Neuronal stem cell (in vitro differentiated cells): Measurements from ENCODE around the gene ARHGAP32.

Experiments
- DNase-seq: peaks from one replicate; pipeline ENCODE4 v3.0.0-alpha.2; 2013; ENCODE audit warnings: low spot score
- H2AFZ ChIP-seq: one replicate; pipeline ENCODE4 v1.6.1; 2013; ENCODE audit warnings: mild to moderate bottlenecking, low read length, inconsistent platforms
- H2AK5ac ChIP-seq: 2 replicates; pipeline ENCODE4 v1.6.1; 2013; ENCODE audit warnings: low read depth, mild to moderate bottlenecking, inconsistent platforms, low read length, moderate library complexity, mixed read lengths
- H2BK120ac ChIP-seq: 2 replicates; pipeline ENCODE4 v1.6.1; 2013; ENCODE audit warnings: low read depth, mild to moderate bottlenecking, inconsistent platforms, low read length, moderate library complexity, mixed read lengths
- H2BK12ac ChIP-seq: one replicate; pipeline ENCODE4 v1.6.1; 2013; ENCODE audit warnings: low read length, inconsistent platforms
- H2BK15ac ChIP-seq: 2 replicates; pipeline ENCODE4 v1.6.1; 2013; ENCODE audit warnings: mild to moderate bottlenecking, low read length, inconsistent platforms, mixed read lengths
- H2BK5ac ChIP-seq: one replicate; pipeline ENCODE4 v1.6.1; 2013; ENCODE audit warnings: inconsistent platforms, mild to moderate bottlenecking, low read length, moderate library complexity
- H3K14ac ChIP-seq: one replicate; pipeline ENCODE4 v1.6.1; 2013; ENCODE audit warnings: low read length, inconsistent platforms
- H3K18ac ChIP-seq: 2 replicates; pipeline ENCODE4 v1.6.1; 2013; ENCODE audit warnings: low read length, inconsistent platforms
- H3K23ac ChIP-seq: 2 replicates; pipeline ENCODE4 v1.6.1; 2013; ENCODE audit warnings: low read depth, mild to moderate bottlenecking, mixed read lengths, low read length, inconsistent platforms; ENCODE audit not compliant: poor library complexity
- H3K27ac ChIP-seq: replicated peaks from 3 replicates; pipeline ENCODE4 v1.5.1; 2013; ENCODE audit warnings: low read length, inconsistent platforms
- H3K27me3 ChIP-seq, 3 experiments: 2 replicates each; pipeline ENCODE4 v1.6.1; 2013; ENCODE audit warnings: low read length in 3 of 3, mild to moderate bottlenecking in 2 of 3, inconsistent platforms in 1 of 3, low read depth in 1 of 3, mixed read lengths in 1 of 3, moderate library complexity in 1 of 3; ENCODE audit not compliant: control insufficient read depth in 3 of 3, insufficient read depth in 3 of 3
- H3K36me3 ChIP-seq, 2 donors: replicated peaks in 1 of 2; 2 replicates each; pipeline ENCODE4 v1.6.1; 2013; ENCODE audit warnings: low read length in 2 of 2; ENCODE audit not compliant: control insufficient read depth in 2 of 2, insufficient read depth in 2 of 2
- H3K4ac ChIP-seq: 2 replicates; pipeline ENCODE4 v1.6.1; 2013; ENCODE audit warnings: inconsistent platforms, mild to moderate bottlenecking, low read length, moderate library complexity
- H3K4me1 ChIP-seq, 2 donors: 1 replicate in 1 of 2; 2 replicates in 1 of 2; pipeline ENCODE4 v1.6.1; 2013; ENCODE audit warnings: low read length in 2 of 2, low read depth in 1 of 2; ENCODE audit not compliant: control insufficient read depth in 2 of 2, insufficient read depth in 1 of 2
- H3K4me2 ChIP-seq: one replicate; pipeline ENCODE4 v1.6.1; 2013; ENCODE audit warnings: mild to moderate bottlenecking, low read length, inconsistent platforms; ENCODE audit not compliant: insufficient read depth, poor library complexity, severe bottlenecking
- H3K4me3 ChIP-seq, 2 donors: 2 replicates each; pipeline ENCODE4 v1.5.1; 2013; ENCODE audit warnings: low read length in 2 of 2, mild to moderate bottlenecking in 2 of 2, inconsistent platforms in 1 of 2, moderate library complexity in 1 of 2
- H3K79me1 ChIP-seq: one replicate; pipeline ENCODE4 v1.6.1; 2013; ENCODE audit warnings: low read depth, mild to moderate bottlenecking, inconsistent platforms, low read length, moderate library complexity
- H3K9ac ChIP-seq: one replicate; pipeline ENCODE4 v1.6.1; 2013; ENCODE audit warnings: mild to moderate bottlenecking, low read depth, low read length, inconsistent platforms; ENCODE audit not compliant: poor library complexity
- H3K9me3 ChIP-seq, 2 donors: replicated peaks in 1 of 2; 2 replicates each; pipeline versions ENCODE3 to v1.6.1; 2013; ENCODE audit warnings: low read length in 2 of 2, mild to moderate bottlenecking in 2 of 2, inconsistent platforms in 1 of 2, low read depth in 1 of 2, mixed read lengths in 1 of 2, moderate library complexity in 1 of 2; ENCODE audit not compliant: control insufficient read depth in 2 of 2, insufficient read depth in 1 of 2
- H4K8ac ChIP-seq: one replicate; pipeline ENCODE4 v1.6.1; 2013; ENCODE audit warnings: low read depth, mild to moderate bottlenecking, inconsistent platforms, low read length, moderate library complexity
- H4K91ac ChIP-seq: one replicate; pipeline ENCODE4 v1.6.1; 2013; ENCODE audit warnings: low read length, low read depth, mild to moderate bottlenecking, inconsistent platforms; ENCODE audit not compliant: poor library complexity
- WGBS, 2 donors: extraction: QIAGEN DNeasy Blood & Tissue Kit; methylation state at CpG; one replicate each; pipeline ENCODE4 v1.1.7; 2013; ENCODE audit warnings: missing lambda C conversion rate in 2 of 2, mixed read lengths in 1 of 2; ENCODE audit not compliant: insufficient read length in 2 of 2, insufficient replicate concordance in 1 of 2; ENCODE audit errors: extremely low coverage in 2 of 2; 5-methylcytosine and 5-hydroxymethylcytosine counted together

ARHGAP32 gene

DNA sequence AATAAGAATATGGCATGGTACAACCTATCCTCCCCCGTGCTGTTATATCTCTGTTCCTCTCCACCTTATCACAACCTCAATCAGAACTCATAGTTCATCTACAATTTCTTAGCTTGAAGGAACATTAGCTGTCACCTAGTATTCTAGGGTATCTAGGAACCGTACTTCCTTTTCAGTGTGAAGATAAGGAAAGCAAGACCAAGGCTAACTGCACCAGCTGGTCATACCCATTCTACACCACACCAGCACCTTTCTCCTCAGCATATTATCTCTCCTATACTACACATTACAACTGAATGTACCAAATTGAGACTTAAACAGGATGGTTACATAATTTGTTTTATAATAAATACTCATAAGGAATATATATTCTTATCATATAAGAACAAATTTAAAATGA is 73.1 kb downstream of the ARHGAP32 start:
- peaks cover 2 to 44% of the 10 kb centered on the region in 2 donors for H3K36me3 ChIP-seq
- no peaks in the 10 kb centered on the region for H3K27me3 ChIP-seq
- H2BK15ac ChIP-seq, result no peak overlapping the region
- no peak overlapping the region for H3K9ac ChIP-seq
- no peaks in the 10 kb centered on the region for H3K9me3 ChIP-seq
- no peak overlapping the region for H4K91ac ChIP-seq
- no CpG with 5 or more reads among the region's 2 CpGs for WGBS, 2 donors
- peaks cover 0 to 2% of the 10 kb centered on the region in 2 donors for H3K4me1 ChIP-seq
- H2BK12ac ChIP-seq, result no peak overlapping the region
- no peak overlapping the region for H3K4me3 ChIP-seq
- no peak overlapping the region for H2BK5ac ChIP-seq
- H2AFZ ChIP-seq, result no peak overlapping the region
- H2BK120ac ChIP-seq, result no peak overlapping the region
- H2AK5ac ChIP-seq, result no peak overlapping the region
- DNase-seq, result no peak
- no peak overlapping the region for H3K18ac ChIP-seq
- no peak overlapping the region for H3K4ac ChIP-seq
- no peak overlapping the region for H4K8ac ChIP-seq
- H3K79me1 ChIP-seq, result no peaks in the 10 kb centered on the region
- H3K4me2 ChIP-seq, result no peak overlapping the region
- H3K14ac ChIP-seq, result no peak overlapping the region
- H3K27ac ChIP-seq, result no peak overlapping the region
- H3K23ac ChIP-seq, result no peak overlapping the region

DNA sequence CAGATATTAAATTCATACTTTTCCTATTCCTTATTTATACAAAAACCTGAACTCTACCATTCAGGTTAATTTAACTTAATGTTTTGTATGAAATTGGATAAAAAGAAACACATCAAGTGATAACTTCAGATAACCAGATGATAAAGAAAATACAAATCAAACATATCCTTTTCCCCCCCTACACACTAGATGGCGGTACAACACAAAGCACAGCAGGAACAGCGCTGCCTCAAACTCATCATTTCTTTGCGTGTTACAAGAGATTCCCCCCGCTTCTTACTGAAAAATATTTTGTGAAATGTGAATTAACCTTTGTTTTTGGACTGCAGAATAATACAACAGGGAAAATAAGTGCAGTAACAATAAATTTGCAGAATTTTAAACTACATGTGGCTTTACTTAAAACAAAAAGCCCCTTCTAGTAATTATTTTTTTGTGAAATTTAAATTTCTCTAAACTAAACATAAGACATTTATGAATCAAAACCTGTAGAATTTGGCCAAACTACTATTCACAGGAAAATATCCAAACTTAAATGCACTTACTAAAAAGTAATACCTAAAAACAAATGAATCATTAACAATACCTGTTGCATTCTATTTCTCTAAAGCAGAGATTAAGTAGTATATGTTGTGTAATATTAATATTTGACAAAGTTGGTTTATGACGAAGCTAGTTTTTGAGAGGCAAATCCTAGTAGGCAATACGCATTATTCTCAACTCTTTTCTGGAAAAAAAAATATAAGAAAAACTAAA is 74.4 kb downstream of the ARHGAP32 start:
- WGBS, 2 donors, result no CpG with 5 or more reads among the region's 6 CpGs
- no peaks in the 10 kb centered on the region for H3K27me3 ChIP-seq
- H3K36me3 ChIP-seq, result peaks cover 2 to 38% of the 10 kb centered on the region in 2 donors
- H3K4me1 ChIP-seq, result peaks cover 0 to 2% of the 10 kb centered on the region in 2 donors
- H2BK120ac ChIP-seq, result no peak overlapping the region
- H3K18ac ChIP-seq, result no peak overlapping the region
- H3K14ac ChIP-seq, result no peak overlapping the region
- no peak overlapping the region for H4K8ac ChIP-seq
- no peaks in the 10 kb centered on the region for H3K9me3 ChIP-seq
- no peak overlapping the region for H2BK5ac ChIP-seq
- H3K4me2 ChIP-seq, result no peak overlapping the region
- no peak overlapping the region for H2AFZ ChIP-seq
- no peak overlapping the region for H4K91ac ChIP-seq
- DNase-seq, result peak; percentile 58
- H3K9ac ChIP-seq, result no peak overlapping the region
- no peak overlapping the region for H3K23ac ChIP-seq
- no peak overlapping the region for H3K27ac ChIP-seq
- no peak overlapping the region for H3K4me3 ChIP-seq
- H3K79me1 ChIP-seq, result no peaks in the 10 kb centered on the region
- H2BK15ac ChIP-seq, result no peak overlapping the region
- no peak overlapping the region for H2AK5ac ChIP-seq
- H3K4ac ChIP-seq, result no peak overlapping the region
- no peak overlapping the region for H2BK12ac ChIP-seq

DNA sequence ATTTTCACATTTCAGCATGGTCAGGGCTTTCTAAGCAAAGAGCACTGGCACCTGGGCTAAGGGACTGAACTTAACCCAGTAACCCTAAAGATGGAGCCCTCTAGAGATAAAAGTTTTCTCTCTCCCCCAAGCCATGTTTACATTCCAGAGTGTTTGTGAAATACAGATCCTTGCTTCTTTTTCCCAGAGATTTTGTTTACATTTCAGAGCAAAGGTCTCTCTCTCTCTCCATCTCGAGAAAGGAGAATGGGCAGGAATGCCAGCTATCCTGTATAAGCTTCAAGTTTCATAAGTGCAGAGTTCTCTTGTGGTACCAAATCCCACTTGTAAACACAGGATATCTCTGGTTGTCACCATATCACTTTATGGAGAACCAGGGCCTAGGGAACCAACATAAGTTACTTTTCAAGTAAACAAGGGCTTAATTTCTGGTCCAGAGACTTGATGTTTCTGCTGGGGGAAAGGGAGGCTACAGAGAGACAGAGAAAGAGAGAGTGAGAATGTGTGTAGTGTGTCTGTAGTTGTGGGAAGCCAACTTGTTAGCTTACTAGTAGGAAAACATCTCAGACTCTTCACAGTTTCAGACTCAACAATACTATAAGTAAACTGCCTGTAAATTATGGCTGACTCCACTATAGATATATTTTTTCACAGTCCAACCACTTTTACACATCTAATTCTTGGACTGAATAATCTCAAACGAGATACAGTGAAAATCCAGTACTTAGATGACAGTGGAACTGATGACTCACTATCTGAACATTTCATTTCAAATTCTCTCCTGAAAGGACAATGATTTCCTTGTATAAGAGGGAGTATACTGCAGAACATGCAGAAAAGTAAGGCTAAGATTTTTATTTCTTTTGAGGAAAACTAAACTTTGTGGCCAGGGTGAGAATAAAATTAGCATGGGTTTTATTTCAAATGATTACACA is 76.2 kb downstream of the ARHGAP32 start:
- Histone ChIP-seq H3K27me3 (no peaks in the 10 kb centered on the region), H3K14ac (no peak overlapping the region), H3K4ac (no peak overlapping the region), H3K18ac (no peak overlapping the region), H3K4me1 (peaks cover 0 to 2% of the 10 kb centered on the region in 2 donors), H4K91ac (no peak overlapping the region), H3K9ac (no peak overlapping the region), H3K79me1 (no peaks in the 10 kb centered on the region), H3K4me3 (no peak overlapping the region), H2AK5ac (no peak overlapping the region), H3K4me2 (no peak overlapping the region), H2BK15ac (no peak overlapping the region), H2AFZ (no peak overlapping the region), H3K36me3 (peaks cover 2 to 34% of the 10 kb centered on the region in 2 donors), H3K9me3 (no peaks in the 10 kb centered on the region), H3K23ac (no peak overlapping the region), H2BK12ac (no peak overlapping the region), H4K8ac (no peak overlapping the region), H3K27ac (no peak overlapping the region), H2BK5ac (no peak overlapping the region), H2BK120ac (no peak overlapping the region)
- no CpG with 5 or more reads among the region's 2 CpGs for WGBS, 2 donors
- no peak for DNase-seq

DNA sequence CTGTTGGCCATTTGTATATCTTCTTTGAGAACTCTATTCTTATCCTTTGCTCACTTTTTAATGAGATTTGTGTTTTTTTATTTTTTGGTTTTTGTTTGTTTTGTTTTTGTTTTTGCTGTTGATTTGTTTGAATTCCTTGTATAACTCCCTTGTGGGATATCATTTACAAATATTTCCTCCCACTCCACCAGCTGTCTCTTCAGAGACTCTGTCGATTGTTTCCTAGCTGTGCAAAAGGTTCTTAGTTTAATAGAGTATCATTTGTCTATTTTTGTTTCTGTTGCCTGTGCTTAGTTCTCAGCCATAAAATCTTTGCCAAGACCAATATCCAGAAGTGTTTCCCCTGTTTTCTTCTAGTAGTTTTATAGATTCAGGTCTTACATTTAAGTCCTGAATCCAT is 82.4 kb downstream of the ARHGAP32 start:
- H3K27ac ChIP-seq, result no peak overlapping the region
- no peak for DNase-seq
- H2AK5ac ChIP-seq, result no peak overlapping the region
- no peak overlapping the region for H3K4me3 ChIP-seq
- H2BK120ac ChIP-seq, result no peak overlapping the region
- no peak overlapping the region for H4K8ac ChIP-seq
- peaks cover 0 to 20% of the 10 kb centered on the region in 2 donors for H3K36me3 ChIP-seq
- no peak overlapping the region for H3K4ac ChIP-seq
- no peaks in the 10 kb centered on the region for H3K27me3 ChIP-seq
- H3K9ac ChIP-seq, result no peak overlapping the region
- no peaks in the 10 kb centered on the region for H3K4me1 ChIP-seq
- H3K9me3 ChIP-seq, result peaks cover 0 to 10% of the 10 kb centered on the region in 2 donors
- no peak overlapping the region for H2BK5ac ChIP-seq
- H2BK15ac ChIP-seq, result no peak overlapping the region
- no peak overlapping the region for H2AFZ ChIP-seq
- no peak overlapping the region for H2BK12ac ChIP-seq
- H3K18ac ChIP-seq, result no peak overlapping the region
- H3K4me2 ChIP-seq, result no peak overlapping the region
- no peak overlapping the region for H4K91ac ChIP-seq
- H3K23ac ChIP-seq, result no peak overlapping the region
- H3K79me1 ChIP-seq, result no peaks in the 10 kb centered on the region
- WGBS, 2 donors, result no CpG with 5 or more reads among the region's 1 CpG
- H3K14ac ChIP-seq, result no peak overlapping the region
